OCI-LY1 (cell line): ENCODE measurements around the gene SYP.

ENCODE experiments used
- EZH2 ChIP-seq: fragments of 200-600 bp; sonication (generic), shearing (Covaris generic); IDR thresholded peaks from 2 replicates; pipeline ENCODE4 v1.8.0; 2017; ENCODE audit warnings: borderline replicate concordance, mixed run types, mild to moderate bottlenecking, antibody characterized with exemption, low read length, moderate library complexity, mixed read lengths
- TF ChIP-seq, protein P1 (sequence below): fragments of 200-600 bp; sonication (generic), shearing (Covaris generic); IDR thresholded peaks from 2 replicates; pipeline ENCODE4 v1.5.1; 2017; ENCODE audit warnings: mild to moderate bottlenecking, antibody characterized with exemption, low read length, moderate library complexity, mixed read lengths

DNA sequence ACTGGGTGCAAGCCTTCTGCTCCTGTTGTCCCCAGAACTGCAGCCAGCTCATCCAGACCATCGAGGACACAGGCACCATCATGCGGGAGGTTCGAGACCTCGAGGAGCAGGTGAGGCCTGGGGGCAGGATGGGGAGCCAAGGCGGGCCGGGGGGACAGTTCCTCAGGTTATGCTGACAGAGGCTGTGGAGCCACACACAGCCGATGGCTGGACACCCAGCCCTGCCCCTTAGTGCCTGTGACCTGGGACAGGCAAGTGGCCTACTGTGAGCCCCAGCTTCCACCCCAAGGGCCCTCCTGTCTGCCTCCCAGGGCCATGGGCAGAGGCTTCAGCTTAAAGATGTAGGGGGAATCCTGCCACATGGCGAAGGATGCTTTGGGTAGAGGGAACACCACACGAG is 49.6 kb upstream of the SYP start:
- TF ChIP-seq, protein P1, sequence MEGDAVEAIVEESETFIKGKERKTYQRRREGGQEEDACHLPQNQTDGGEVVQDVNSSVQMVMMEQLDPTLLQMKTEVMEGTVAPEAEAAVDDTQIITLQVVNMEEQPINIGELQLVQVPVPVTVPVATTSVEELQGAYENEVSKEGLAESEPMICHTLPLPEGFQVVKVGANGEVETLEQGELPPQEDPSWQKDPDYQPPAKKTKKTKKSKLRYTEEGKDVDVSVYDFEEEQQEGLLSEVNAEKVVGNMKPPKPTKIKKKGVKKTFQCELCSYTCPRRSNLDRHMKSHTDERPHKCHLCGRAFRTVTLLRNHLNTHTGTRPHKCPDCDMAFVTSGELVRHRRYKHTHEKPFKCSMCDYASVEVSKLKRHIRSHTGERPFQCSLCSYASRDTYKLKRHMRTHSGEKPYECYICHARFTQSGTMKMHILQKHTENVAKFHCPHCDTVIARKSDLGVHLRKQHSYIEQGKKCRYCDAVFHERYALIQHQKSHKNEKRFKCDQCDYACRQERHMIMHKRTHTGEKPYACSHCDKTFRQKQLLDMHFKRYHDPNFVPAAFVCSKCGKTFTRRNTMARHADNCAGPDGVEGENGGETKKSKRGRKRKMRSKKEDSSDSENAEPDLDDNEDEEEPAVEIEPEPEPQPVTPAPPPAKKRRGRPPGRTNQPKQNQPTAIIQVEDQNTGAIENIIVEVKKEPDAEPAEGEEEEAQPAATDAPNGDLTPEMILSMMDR: no peak
- TF ChIP-seq EZH2: no peak
